Measurements from ENCODE around the gene MAMSTR.

MAMSTR gene

DNA sequence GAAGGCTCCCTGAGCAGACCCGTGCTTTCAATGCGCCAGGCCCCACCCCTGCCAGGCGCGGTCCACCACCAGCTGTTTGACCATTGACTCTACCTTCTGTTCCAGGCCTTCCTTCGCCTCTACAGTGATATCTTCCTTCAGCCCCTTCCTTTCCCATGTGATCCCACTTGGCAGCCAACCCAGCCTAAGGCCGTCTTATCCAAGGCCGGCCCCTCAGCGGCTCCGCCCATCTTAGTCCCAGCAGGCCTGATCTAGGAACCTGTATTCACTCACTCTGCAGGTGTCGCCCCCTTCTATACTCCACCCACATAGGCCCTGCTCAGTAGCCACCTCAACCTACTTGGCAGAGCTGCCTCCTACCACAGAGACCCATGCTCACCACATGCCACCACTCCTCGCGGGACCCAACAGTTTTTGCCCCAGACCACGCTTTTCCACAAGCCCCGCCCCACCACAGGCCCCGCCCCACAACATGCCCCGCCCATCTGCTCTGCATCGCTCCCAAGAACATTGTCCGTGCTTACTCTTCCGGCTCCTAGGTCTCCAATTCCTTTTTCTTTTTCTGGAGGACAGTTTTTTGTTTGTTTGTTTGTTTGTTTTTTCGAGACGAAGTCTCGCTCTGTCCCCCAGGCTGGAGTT, 18.0 kb upstream of the MAMSTR start:
- H4K91ac ChIP-seq (ENCODE audit: low read depth, low read length, poor library complexity), result no peak overlapping the region
- no peaks in the 10 kb centered on the region for H3K79me1 ChIP-seq (ENCODE audit: low read depth, low read length)
- no peak overlapping the region for H3K18ac ChIP-seq (ENCODE audit: low read length)
- H2BK12ac ChIP-seq (ENCODE audit: low read length), result no peak overlapping the region
- H3K4me2 ChIP-seq (ENCODE audit: insufficient read depth, low read length, poor library complexity, severe bottlenecking), result no peak overlapping the region
- H3K27me3 ChIP-seq (ENCODE audit: control insufficient read depth in 3 of 3, insufficient read depth in 3 of 3, low read depth in 1 of 3, low read length in 3 of 3), result peaks cover 9 to 32% (median 25%) of the 10 kb centered on the region in 3 experiments
- no peak overlapping the region for H3K4ac ChIP-seq (ENCODE audit: low read length)
- no peak overlapping the region for H3K4me3 ChIP-seq (ENCODE audit: low read length in 2 of 2)
- H2AK5ac ChIP-seq (ENCODE audit: low read depth, low read length), result peak overlapping the region; percentile 54
- peak overlapping the region; percentile 77 for H2BK15ac ChIP-seq (ENCODE audit: low read length)
- no peak overlapping the region for H3K23ac ChIP-seq (ENCODE audit: low read depth, low read length, poor library complexity)
- H2BK120ac ChIP-seq (ENCODE audit: low read depth, low read length), result no peak overlapping the region
- no peak overlapping the region for H3K14ac ChIP-seq (ENCODE audit: low read length)
- no CpG with 5 or more reads among the region's 22 CpGs for WGBS, 2 donors (ENCODE audit: extremely low coverage in 2 of 2, insufficient read length in 2 of 2, insufficient replicate concordance in 1 of 2)
- H3K9me3 ChIP-seq (replicated peaks in 1 of 2; ENCODE audit: control insufficient read depth in 2 of 2, insufficient read depth in 1 of 2, low read depth in 1 of 2, low read length in 2 of 2), result no peaks in the 10 kb centered on the region
- H3K4me1 ChIP-seq (ENCODE audit: control insufficient read depth in 2 of 2, insufficient read depth in 1 of 2, low read depth in 1 of 2, low read length in 2 of 2), result peaks cover 3 to 9% of the 10 kb centered on the region in 2 donors
- no peak overlapping the region for H4K8ac ChIP-seq (ENCODE audit: low read depth, low read length)
- H3K9ac ChIP-seq (ENCODE audit: low read depth, low read length, poor library complexity), result no peak overlapping the region
- H3K27ac ChIP-seq (replicated peaks; ENCODE audit: low read length), result no peak overlapping the region
- no peaks in the 10 kb centered on the region for H3K36me3 ChIP-seq (replicated peaks in 1 of 2; ENCODE audit: control insufficient read depth in 2 of 2, insufficient read depth in 2 of 2, low read length in 2 of 2)
- H2AFZ ChIP-seq (ENCODE audit: low read length), result no peak overlapping the region
- no peak overlapping the region for H2BK5ac ChIP-seq (ENCODE audit: low read length)
- DNase-seq (ENCODE audit: low spot score), result no peak

DNA sequence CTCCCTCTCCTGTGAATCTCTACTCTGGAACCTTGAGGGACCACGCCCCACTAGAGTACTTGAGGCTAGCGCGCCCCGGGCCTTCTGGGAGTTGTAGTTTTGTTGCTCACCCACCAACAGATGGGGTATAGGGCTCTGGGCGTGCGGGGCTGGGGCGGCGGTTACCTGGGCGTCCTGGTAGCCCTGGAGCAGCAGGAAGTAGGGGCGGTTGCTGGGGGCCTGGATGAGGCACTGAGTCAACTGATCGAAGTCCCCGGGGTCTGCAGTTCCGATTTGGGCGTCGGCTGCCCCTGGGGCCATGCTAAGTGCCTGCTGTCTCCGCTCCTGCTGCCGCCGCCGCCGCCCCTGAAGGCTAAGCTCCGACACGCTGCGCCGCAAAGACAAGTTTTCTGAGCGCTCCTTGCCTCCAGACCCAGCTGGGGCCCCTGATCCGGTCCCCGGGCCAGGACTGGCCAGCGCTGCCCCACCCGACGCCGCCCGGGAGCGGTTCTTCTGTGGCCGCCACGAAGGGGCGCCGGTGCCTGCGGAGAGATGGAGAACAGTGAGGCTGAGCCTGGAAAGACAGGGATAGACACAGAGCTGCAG, 15.6 kb upstream of the MAMSTR start:
- no peak overlapping the region for H2BK5ac ChIP-seq (ENCODE audit: low read length)
- H3K4me3 ChIP-seq (ENCODE audit: low read length in 2 of 2), result peak overlapping the region in 1 of 2 donors; percentile 85
- no peak overlapping the region for H2BK120ac ChIP-seq (ENCODE audit: low read depth, low read length)
- WGBS, 2 donors (ENCODE audit: extremely low coverage in 2 of 2, insufficient read length in 2 of 2, insufficient replicate concordance in 1 of 2), result no CpG with 5 or more reads among the region's 38 CpGs
- no peak overlapping the region for H2AK5ac ChIP-seq (ENCODE audit: low read depth, low read length)
- peak overlapping the region; percentile 85 for H2BK15ac ChIP-seq (ENCODE audit: low read length)
- peak overlapping the region; percentile 87 for H3K4ac ChIP-seq (ENCODE audit: low read length)
- H3K4me2 ChIP-seq (ENCODE audit: insufficient read depth, low read length, poor library complexity, severe bottlenecking), result peak overlapping the region; percentile 88
- DNase-seq (ENCODE audit: low spot score), result no peak
- peaks cover 3 to 8% of the 10 kb centered on the region in 2 donors for H3K4me1 ChIP-seq (ENCODE audit: control insufficient read depth in 2 of 2, insufficient read depth in 1 of 2, low read depth in 1 of 2, low read length in 2 of 2)
- no peaks in the 10 kb centered on the region for H3K79me1 ChIP-seq (ENCODE audit: low read depth, low read length)
- peak overlapping the region; percentile 80 for H3K9ac ChIP-seq (ENCODE audit: low read depth, low read length, poor library complexity)
- H3K9me3 ChIP-seq (replicated peaks in 1 of 2; ENCODE audit: control insufficient read depth in 2 of 2, insufficient read depth in 1 of 2, low read depth in 1 of 2, low read length in 2 of 2), result no peaks in the 10 kb centered on the region
- H3K27ac ChIP-seq (replicated peaks; ENCODE audit: low read length), result no peak overlapping the region
- H4K8ac ChIP-seq (ENCODE audit: low read depth, low read length), result peak overlapping the region; percentile 43
- H3K18ac ChIP-seq (ENCODE audit: low read length), result peak overlapping the region; percentile 96
- no peak overlapping the region for H4K91ac ChIP-seq (ENCODE audit: low read depth, low read length, poor library complexity)
- peak overlapping the region; percentile 41 for H2BK12ac ChIP-seq (ENCODE audit: low read length)
- peak overlapping the region; percentile 74 for H2AFZ ChIP-seq (ENCODE audit: low read length)
- H3K23ac ChIP-seq (ENCODE audit: low read depth, low read length, poor library complexity), result peak overlapping the region; percentile 55
- H3K36me3 ChIP-seq (replicated peaks in 1 of 2; ENCODE audit: control insufficient read depth in 2 of 2, insufficient read depth in 2 of 2, low read length in 2 of 2), result no peaks in the 10 kb centered on the region
- peaks cover 9 to 12% (median 12%) of the 10 kb centered on the region in 3 experiments for H3K27me3 ChIP-seq (ENCODE audit: control insufficient read depth in 3 of 3, insufficient read depth in 3 of 3, low read depth in 1 of 3, low read length in 3 of 3)
- H3K14ac ChIP-seq (ENCODE audit: low read length), result peak overlapping the region; percentile 79

DNA sequence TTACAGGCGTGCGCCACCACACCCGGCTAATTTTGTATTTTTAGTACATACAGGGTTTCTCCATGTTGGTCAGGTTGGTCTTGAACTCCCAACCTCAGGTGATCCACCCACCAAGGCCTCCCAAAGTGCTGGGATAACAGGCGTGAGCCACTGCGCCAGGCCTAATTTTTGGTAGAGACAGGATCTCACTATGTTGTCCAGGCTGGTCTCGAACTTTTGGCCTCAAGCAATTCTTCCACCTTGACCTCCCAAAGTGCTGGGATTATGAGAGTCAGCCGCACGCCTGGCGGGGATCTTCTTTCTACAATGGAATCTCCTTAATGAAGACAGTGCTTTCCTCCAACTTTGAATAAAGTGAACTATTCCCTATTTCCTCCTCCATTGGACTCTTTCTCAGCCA, 15.1 kb upstream of the MAMSTR start:
- Histone ChIP-seq H3K79me1 (ENCODE audit: low read depth, low read length) (no peaks in the 10 kb centered on the region), H2BK15ac (ENCODE audit: low read length) (no peak overlapping the region), H3K4me1 (ENCODE audit: control insufficient read depth in 2 of 2, insufficient read depth in 1 of 2, low read depth in 1 of 2, low read length in 2 of 2) (peaks cover 3 to 5% of the 10 kb centered on the region in 2 donors), H3K4me2 (ENCODE audit: insufficient read depth, low read length, poor library complexity, severe bottlenecking) (no peak overlapping the region), H3K36me3 (replicated peaks in 1 of 2; ENCODE audit: control insufficient read depth in 2 of 2, insufficient read depth in 2 of 2, low read length in 2 of 2) (no peaks in the 10 kb centered on the region), H2BK120ac (ENCODE audit: low read depth, low read length) (no peak overlapping the region), H4K8ac (ENCODE audit: low read depth, low read length) (no peak overlapping the region), H3K23ac (ENCODE audit: low read depth, low read length, poor library complexity) (no peak overlapping the region), H2AFZ (ENCODE audit: low read length) (no peak overlapping the region), H3K4me3 (ENCODE audit: low read length in 2 of 2) (no peak overlapping the region), H3K18ac (ENCODE audit: low read length) (no peak overlapping the region), H2AK5ac (ENCODE audit: low read depth, low read length) (no peak overlapping the region), H3K9ac (ENCODE audit: low read depth, low read length, poor library complexity) (no peak overlapping the region), H2BK5ac (ENCODE audit: low read length) (no peak overlapping the region), H3K4ac (ENCODE audit: low read length) (no peak overlapping the region), H3K9me3 (replicated peaks in 1 of 2; ENCODE audit: control insufficient read depth in 2 of 2, insufficient read depth in 1 of 2, low read depth in 1 of 2, low read length in 2 of 2) (no peaks in the 10 kb centered on the region), H4K91ac (ENCODE audit: low read depth, low read length, poor library complexity) (no peak overlapping the region), H2BK12ac (ENCODE audit: low read length) (no peak overlapping the region), H3K27me3 (ENCODE audit: control insufficient read depth in 3 of 3, insufficient read depth in 3 of 3, low read depth in 1 of 3, low read length in 3 of 3) (peaks cover 5 to 8% (median 7%) of the 10 kb centered on the region in 3 experiments), H3K27ac (replicated peaks; ENCODE audit: low read length) (no peak overlapping the region), H3K14ac (ENCODE audit: low read length) (no peak overlapping the region)
- no CpG with 5 or more reads among the region's 9 CpGs for WGBS, 2 donors (ENCODE audit: extremely low coverage in 2 of 2, insufficient read length in 2 of 2, insufficient replicate concordance in 1 of 2)
- no peak for DNase-seq (ENCODE audit: low spot score)

DNA sequence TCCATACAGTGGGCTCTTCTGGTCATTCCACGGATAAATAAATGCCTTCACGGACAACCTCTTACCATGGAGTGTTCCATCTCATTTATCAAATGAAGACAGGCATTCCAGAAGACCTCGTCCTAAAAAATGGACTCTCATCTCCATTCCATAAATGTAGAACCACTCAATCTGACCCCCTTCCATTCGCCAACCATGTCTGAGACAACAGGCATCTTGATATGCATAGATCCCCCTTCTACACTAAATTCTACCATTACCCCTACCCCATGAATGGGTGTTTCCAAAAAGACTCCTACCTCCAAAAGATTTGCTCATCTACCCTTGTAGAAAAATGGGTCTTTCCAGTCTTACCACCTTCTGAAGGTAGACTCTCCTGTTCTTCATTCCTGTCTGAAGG, 11.9 kb upstream of the MAMSTR start:
- H3K36me3 ChIP-seq (replicated peaks in 1 of 2; ENCODE audit: control insufficient read depth in 2 of 2, insufficient read depth in 2 of 2, low read length in 2 of 2), result no peaks in the 10 kb centered on the region
- no peaks in the 10 kb centered on the region for H3K27me3 ChIP-seq (ENCODE audit: control insufficient read depth in 3 of 3, insufficient read depth in 3 of 3, low read depth in 1 of 3, low read length in 3 of 3)
- H3K14ac ChIP-seq (ENCODE audit: low read length), result no peak overlapping the region
- no peak overlapping the region for H4K8ac ChIP-seq (ENCODE audit: low read depth, low read length)
- no peak overlapping the region for H3K27ac ChIP-seq (replicated peaks; ENCODE audit: low read length)
- H3K4me2 ChIP-seq (ENCODE audit: insufficient read depth, low read length, poor library complexity, severe bottlenecking), result no peak overlapping the region
- WGBS, 2 donors (ENCODE audit: extremely low coverage in 2 of 2, insufficient read length in 2 of 2, insufficient replicate concordance in 1 of 2), result no CpG with 5 or more reads among the region's 4 CpGs
- no peak overlapping the region for H2AK5ac ChIP-seq (ENCODE audit: low read depth, low read length)
- no peak overlapping the region for H2BK120ac ChIP-seq (ENCODE audit: low read depth, low read length)
- H3K23ac ChIP-seq (ENCODE audit: low read depth, low read length, poor library complexity), result no peak overlapping the region
- H3K9ac ChIP-seq (ENCODE audit: low read depth, low read length, poor library complexity), result no peak overlapping the region
- H4K91ac ChIP-seq (ENCODE audit: low read depth, low read length, poor library complexity), result no peak overlapping the region
- H2BK15ac ChIP-seq (ENCODE audit: low read length), result no peak overlapping the region
- H2BK5ac ChIP-seq (ENCODE audit: low read length), result no peak overlapping the region
- no peak overlapping the region for H3K18ac ChIP-seq (ENCODE audit: low read length)
- no peak overlapping the region for H2AFZ ChIP-seq (ENCODE audit: low read length)
- H3K4me3 ChIP-seq (ENCODE audit: low read length in 2 of 2), result no peak overlapping the region
- no peak overlapping the region for H2BK12ac ChIP-seq (ENCODE audit: low read length)
- H3K79me1 ChIP-seq (ENCODE audit: low read depth, low read length), result no peaks in the 10 kb centered on the region
- H3K4me1 ChIP-seq (ENCODE audit: control insufficient read depth in 2 of 2, insufficient read depth in 1 of 2, low read depth in 1 of 2, low read length in 2 of 2), result peaks cover 0 to 1% of the 10 kb centered on the region in 2 donors
- DNase-seq (ENCODE audit: low spot score), result no peak
- no peak overlapping the region for H3K4ac ChIP-seq (ENCODE audit: low read length)
- no peaks in the 10 kb centered on the region for H3K9me3 ChIP-seq (replicated peaks in 1 of 2; ENCODE audit: control insufficient read depth in 2 of 2, insufficient read depth in 1 of 2, low read depth in 1 of 2, low read length in 2 of 2)
